AG04450 (cell line): ENCODE results near the gene TCERG1L. TPM values are rescaled to one million over a fixed set of nuclear protein-coding genes. Genes with fewer than 3 reads are reported as not detected.

Experiments used
- CTCF ChIA-PET: fragments of 300-600, 350-600 bp; formaldehyde crosslinking; extraction: SDS; loops from one replicate; lab custom pipeline; 2022; ENCODE audit warnings: antibody characterized with exemption, inconsistent platforms; lab: Charles Lee
- POLR2A ChIA-PET: fragments of 350-600 bp; formaldehyde crosslinking; extraction: SDS; loops from one replicate; lab custom pipeline; 2021; ENCODE audit warnings: antibody characterized with exemption, inconsistent platforms; lab: Yijun Ruan, JAX
- DNase-seq: peaks from one replicate; pipeline ENCODE4 v3.0.0-alpha.2; 2011; ENCODE audit warnings: low read depth, low spot score
- H3K27ac ChIP-seq: one replicate; pipeline ENCODE4 v1.5.1; 2012; ENCODE audit warnings: low read depth, low read length, control low read depth
- H3K27me3 ChIP-seq: one replicate; pipeline ENCODE4 v1.6.0; 2012; ENCODE audit warnings: low read length; ENCODE audit not compliant: control insufficient read depth, insufficient read depth
- H3K4me3 ChIP-seq: 2 replicates; pipeline ENCODE4 v1.5.1; 2011; ENCODE audit warnings: mild to moderate bottlenecking, low read depth, low read length, control low read depth
- H3K9me3 ChIP-seq: 2 replicates; pipeline ENCODE4 v1.5.1; 2012; ENCODE audit warnings: low read length; ENCODE audit not compliant: control insufficient read depth, insufficient read depth
- polyA plus RNA-seq: library from polyadenylated mRNA; depleted of rRNA; stranded (reverse); fragments of >200 nt; gene quantifications from 2 replicates; pipeline ENCODE4 v1.2.3, GENCODE V29; 2011
- TF ChIP-seq, protein P1 (sequence below): IDR thresholded peaks from 2 replicates; pipeline ENCODE4 v1.5.1; 2011; ENCODE audit warnings: low read depth, low read length, control low read depth, inconsistent platforms

The TCERG1L gene
- polyA plus RNA-seq, 1 experiment = not detected

GRCh38 chr10:131055437-131055836 lies 256.1 kb downstream of the TCERG1L start:
- H3K9me3 ChIP-seq = peaks cover 43% of the 10 kb centered on the region

DNA sequence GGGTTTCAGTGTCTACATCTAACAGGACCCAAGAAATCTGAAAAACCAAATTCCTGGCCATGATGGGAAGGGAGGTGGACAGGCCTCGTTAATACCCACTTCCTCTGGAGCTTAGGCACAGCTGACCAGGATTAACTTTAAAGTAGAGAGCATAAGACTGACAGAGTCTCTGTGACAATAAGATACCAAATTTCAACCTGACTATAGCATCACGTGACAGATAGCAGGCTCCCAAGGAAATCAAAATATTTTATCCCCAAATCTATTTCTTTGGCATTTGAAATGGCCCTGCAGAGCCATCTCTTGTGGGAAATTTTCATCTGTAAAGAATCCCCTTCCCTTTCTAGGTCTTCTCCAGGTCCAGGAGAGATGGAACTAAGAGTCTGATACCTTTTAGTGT lies 258.3 kb downstream of the TCERG1L start:
- no peaks in the 10 kb centered on the region for H3K27me3 ChIP-seq
- no peak overlapping the region for H3K4me3 ChIP-seq
- ChIA-PET POLR2A (no interaction called here), CTCF (no interaction called here)
- TF ChIP-seq, protein P1, sequence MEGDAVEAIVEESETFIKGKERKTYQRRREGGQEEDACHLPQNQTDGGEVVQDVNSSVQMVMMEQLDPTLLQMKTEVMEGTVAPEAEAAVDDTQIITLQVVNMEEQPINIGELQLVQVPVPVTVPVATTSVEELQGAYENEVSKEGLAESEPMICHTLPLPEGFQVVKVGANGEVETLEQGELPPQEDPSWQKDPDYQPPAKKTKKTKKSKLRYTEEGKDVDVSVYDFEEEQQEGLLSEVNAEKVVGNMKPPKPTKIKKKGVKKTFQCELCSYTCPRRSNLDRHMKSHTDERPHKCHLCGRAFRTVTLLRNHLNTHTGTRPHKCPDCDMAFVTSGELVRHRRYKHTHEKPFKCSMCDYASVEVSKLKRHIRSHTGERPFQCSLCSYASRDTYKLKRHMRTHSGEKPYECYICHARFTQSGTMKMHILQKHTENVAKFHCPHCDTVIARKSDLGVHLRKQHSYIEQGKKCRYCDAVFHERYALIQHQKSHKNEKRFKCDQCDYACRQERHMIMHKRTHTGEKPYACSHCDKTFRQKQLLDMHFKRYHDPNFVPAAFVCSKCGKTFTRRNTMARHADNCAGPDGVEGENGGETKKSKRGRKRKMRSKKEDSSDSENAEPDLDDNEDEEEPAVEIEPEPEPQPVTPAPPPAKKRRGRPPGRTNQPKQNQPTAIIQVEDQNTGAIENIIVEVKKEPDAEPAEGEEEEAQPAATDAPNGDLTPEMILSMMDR = no peak
- H3K27ac ChIP-seq = no peak overlapping the region
- DNase-seq = no peak
- peaks cover 57% of the 10 kb centered on the region for H3K9me3 ChIP-seq

More at GRCh38 chr10:131055437-131055836, 256.1 kb downstream of the TCERG1L start:
- ChIA-PET CTCF (no interaction called here), POLR2A (no interaction called here)
- no peak for DNase-seq
- H3K27me3 ChIP-seq = no peaks in the 10 kb centered on the region
- no peak overlapping the region for H3K4me3 ChIP-seq
- TF ChIP-seq, protein P1 = no peak
- no peak overlapping the region for H3K27ac ChIP-seq

- DNase-seq = no peak
- Histone ChIP-seq H3K4me3 (no peak overlapping the region), H3K27me3 (no peaks in the 10 kb centered on the region), H3K27ac (no peak overlapping the region), H3K9me3 (peaks cover 58% of the 10 kb centered on the region)
- TF ChIP-seq, protein P1 = no peak
- ChIA-PET CTCF (no interaction called here), POLR2A (no interaction called here)
These were observed 261.3 kb downstream of the TCERG1L start for GRCh38 chr10:131050162-131050766.

GRCh38 chr10:131049016-131049415 lies 262.5 kb downstream of the TCERG1L start:
- Histone ChIP-seq H3K9me3 (peaks cover 69% of the 10 kb centered on the region), H3K4me3 (no peak overlapping the region), H3K27ac (no peak overlapping the region), H3K27me3 (no peaks in the 10 kb centered on the region)
- no peak for DNase-seq
- POLR2A ChIA-PET = no interaction called here
- TF ChIP-seq, protein P1 = no peak
- CTCF ChIA-PET = no interaction called here

GRCh38 chr10:131048606-131049005 lies 262.9 kb downstream of the TCERG1L start:
- Histone ChIP-seq H3K9me3 (peaks cover 72% of the 10 kb centered on the region), H3K27me3 (no peaks in the 10 kb centered on the region), H3K4me3 (no peak overlapping the region), H3K27ac (no peak overlapping the region)
- ChIA-PET POLR2A (no interaction called here), CTCF (no interaction called here)
- no peak for DNase-seq
- TF ChIP-seq, protein P1 = no peak
